Measurements from ENCODE around the gene SPEG. TPM values are rescaled to one million over a fixed set of nuclear protein-coding genes. Genes with fewer than 3 reads are reported as not detected.

Gene SPEG
- total RNA-seq, 1 donor from 2014 or later = 5.6 TPM

GRCh38 chr2:219445220-219445640 lies 10.6 kb downstream of the SPEG start:
- peak overlapping the region; percentile 50 for H3K4me3 Mint-ChIP-seq

GRCh38 chr2:219446101-219446504 lies 11.5 kb downstream of the SPEG start:
- Mint-ChIP-seq H3K4me3 (peak overlapping the region; percentile 27), H3K36me3 (peaks cover 3% of the 10 kb centered on the region), H3K4me1 (peaks cover 53% of the 10 kb centered on the region), H3K27me3 (ENCODE audit: insufficient read depth, low read depth) (peaks cover 6% of the 10 kb centered on the region), H3K9me3 (no peaks in the 10 kb centered on the region), H3K27ac (peak overlapping the region; percentile 53)
- no peak for TF ChIP-seq EZH2 (IDR thresholded peaks at IDR 0.05)
- no peak for TF ChIP-seq CTCF (IDR thresholded peaks at IDR 0.05)
- no peak for TF ChIP-seq EZH2phosphoT487 (IDR thresholded peaks at IDR 0.05)
- Histone ChIP-seq H3K4me1 (peaks cover 19% of the 10 kb centered on the region), H3K36me3 (no peaks in the 10 kb centered on the region), H2AFZ (replicated peaks) (no peak overlapping the region), H3K27me3 (peaks cover 61% of the 10 kb centered on the region), H3K27ac (no peak overlapping the region), H4K20me1 (ENCODE audit: low read depth) (no peaks in the 10 kb centered on the region), H3K4me3 (no peak overlapping the region), H3F3A (ENCODE audit: low read depth) (peaks cover 3% of the 10 kb centered on the region), H3K79me2 (ENCODE audit: low read depth) (no peaks in the 10 kb centered on the region), H3K9me3 (ENCODE audit: low read depth) (no peaks in the 10 kb centered on the region), H3K9ac (no peak overlapping the region), H3K4me2 (no peak overlapping the region)
- DNase-seq (ENCODE audit: low spot score) = peak; percentile 67

More at GRCh38 chr2:219445220-219445640, 10.6 kb downstream of the SPEG start:
- peaks cover 3% of the 10 kb centered on the region for H3F3A ChIP-seq (ENCODE audit: low read depth)
- no peak for TF ChIP-seq EZH2phosphoT487 (IDR thresholded peaks at IDR 0.05)
- no peak for TF ChIP-seq CTCF (IDR thresholded peaks at IDR 0.05)
- no peak for TF ChIP-seq EZH2 (IDR thresholded peaks at IDR 0.05)
- H3K9ac ChIP-seq = no peak overlapping the region
- H3K79me2 ChIP-seq (ENCODE audit: low read depth) = no peaks in the 10 kb centered on the region
- H3K27me3 ChIP-seq = peaks cover 69% of the 10 kb centered on the region
- H3K36me3 Mint-ChIP-seq = peaks cover 3% of the 10 kb centered on the region
- no peaks in the 10 kb centered on the region for H4K20me1 ChIP-seq (ENCODE audit: low read depth)
- no peak overlapping the region for H3K4me3 ChIP-seq
- no peak overlapping the region for H3K27ac ChIP-seq
- H3K4me2 ChIP-seq = no peak overlapping the region
- no peaks in the 10 kb centered on the region for H3K36me3 ChIP-seq
- H3K27ac Mint-ChIP-seq = no peak overlapping the region
- peaks cover 8% of the 10 kb centered on the region for H3K27me3 Mint-ChIP-seq (ENCODE audit: insufficient read depth, low read depth)
- H3K4me1 ChIP-seq = peaks cover 19% of the 10 kb centered on the region
- H3K9me3 ChIP-seq (ENCODE audit: low read depth) = no peaks in the 10 kb centered on the region
- no peak for DNase-seq (ENCODE audit: low spot score)
- H3K9me3 Mint-ChIP-seq = no peaks in the 10 kb centered on the region
- H2AFZ ChIP-seq (replicated peaks) = no peak overlapping the region
- peaks cover 56% of the 10 kb centered on the region for H3K4me1 Mint-ChIP-seq

GRCh38 chr2:219446689-219447088 lies 12.0 kb downstream of the SPEG start:
- no peak overlapping the region for H3K4me2 ChIP-seq
- H3K4me1 ChIP-seq = peaks cover 19% of the 10 kb centered on the region
- H2AFZ ChIP-seq (replicated peaks) = no peak overlapping the region
- Mint-ChIP-seq H3K27me3 (ENCODE audit: insufficient read depth, low read depth) (peaks cover 8% of the 10 kb centered on the region), H3K27ac (no peak overlapping the region), H3K4me1 (peaks cover 48% of the 10 kb centered on the region), H3K4me3 (no peak overlapping the region), H3K9me3 (no peaks in the 10 kb centered on the region), H3K36me3 (peaks cover 3% of the 10 kb centered on the region)
- no peak overlapping the region for H3K9ac ChIP-seq
- peaks cover 55% of the 10 kb centered on the region for H3K27me3 ChIP-seq
- no peaks in the 10 kb centered on the region for H3K9me3 ChIP-seq (ENCODE audit: low read depth)
- no peaks in the 10 kb centered on the region for H3K79me2 ChIP-seq (ENCODE audit: low read depth)
- H3K4me3 ChIP-seq = no peak overlapping the region
- H3K27ac ChIP-seq = no peak overlapping the region
- H3K36me3 ChIP-seq = no peaks in the 10 kb centered on the region
- peaks cover 3% of the 10 kb centered on the region for H3F3A ChIP-seq (ENCODE audit: low read depth)
- no peaks in the 10 kb centered on the region for H4K20me1 ChIP-seq (ENCODE audit: low read depth)
- TF ChIP-seq CTCF (IDR thresholded peaks at IDR 0.05) (no peak), EZH2phosphoT487 (IDR thresholded peaks at IDR 0.05) (no peak), EZH2 (IDR thresholded peaks at IDR 0.05) (no peak)
- DNase-seq (ENCODE audit: low spot score) = no peak

All from neural progenitor cell (in vitro differentiated cells).